BJ (cell line): ENCODE measurements around the gene RASSF4. TPM values are rescaled to one million over a fixed set of nuclear protein-coding genes. Genes with fewer than 3 reads are reported as not detected.

ENCODE experiments used
- CTCF ChIA-PET: fragments of 350-600 bp; formaldehyde crosslinking; extraction: SDS; loops from one replicate; lab custom pipeline; 2021; ENCODE audit warnings: antibody characterized with exemption, inconsistent platforms; lab: Yijun Ruan, JAX
- POLR2A ChIA-PET: fragments of 300-600 bp; sonication (Branson Sonifier 250); formaldehyde crosslinking; extraction: SDS; loops from one replicate; lab custom pipeline; 2021; ENCODE audit warnings: antibody characterized with exemption; lab: Charles Lee
- DNase-seq: peaks from one replicate; pipeline ENCODE4 v3.0.0-alpha.2; 2011; ENCODE audit warnings: low read depth
- H3K27me3 ChIP-seq: 2 replicates; pipeline ENCODE4 v1.6.0; 2011; ENCODE audit warnings: low read length; ENCODE audit not compliant: control insufficient read depth, insufficient read depth
- H3K36me3 ChIP-seq: 2 replicates; pipeline ENCODE4 v1.5.1; 2011; ENCODE audit warnings: low read length; ENCODE audit not compliant: control insufficient read depth, insufficient read depth
- H3K4me3 ChIP-seq: 2 replicates; pipeline ENCODE4 v1.5.1; 2011; ENCODE audit warnings: low read depth, mild to moderate bottlenecking, control low read depth, low read length
- polyA plus RNA-seq: library from polyadenylated mRNA; depleted of rRNA; stranded (reverse); fragments of >200 nt; gene quantifications from 2 replicates; pipeline ENCODE4 v1.2.3, GENCODE V29; 2011
- TF ChIP-seq, protein P1 (sequence below): IDR thresholded peaks from 2 replicates; pipeline ENCODE4 v1.5.1; 2011; ENCODE audit warnings: low read depth, mild to moderate bottlenecking, control low read depth, inconsistent platforms, low read length, moderate library complexity; ENCODE audit not compliant: insufficient read depth

RASSF4 gene
- polyA plus RNA-seq, 1 experiment = 3.9 TPM

DNA sequence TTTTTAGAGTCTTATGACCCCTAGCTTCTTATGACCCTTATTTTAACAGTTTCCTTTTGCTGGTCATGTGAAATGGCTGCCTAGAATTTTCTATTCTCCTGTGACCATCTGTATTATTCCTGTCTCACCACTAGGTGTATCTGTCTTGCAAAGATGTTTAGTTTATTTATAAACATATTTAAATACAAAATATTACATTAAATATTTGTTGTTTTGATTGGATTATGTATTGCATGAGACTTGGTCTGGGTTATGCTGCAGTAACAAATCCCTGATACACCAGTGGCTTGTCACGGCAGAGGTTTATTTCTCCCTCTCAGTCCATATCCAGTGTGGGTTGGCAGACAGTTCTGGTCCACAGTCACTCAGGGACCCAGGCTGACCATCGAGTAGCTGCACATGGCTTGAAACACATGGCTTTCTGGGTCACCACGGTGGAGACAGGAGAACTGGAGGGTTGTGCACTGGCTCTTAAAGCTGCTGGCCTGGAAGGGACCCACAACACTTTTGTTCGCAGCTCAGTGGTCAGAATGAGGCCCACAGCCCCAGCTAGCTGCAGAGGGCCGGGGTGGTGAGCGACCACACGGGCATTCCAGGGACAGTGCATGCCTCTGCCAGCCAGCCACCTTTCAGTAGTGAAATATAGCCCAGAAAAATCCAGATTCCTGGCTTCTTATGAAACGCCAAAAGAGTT, 7.4 kb downstream of the RASSF4 start:
- ChIA-PET CTCF (interaction anchor here (0.8 to 9.8 kb wide), 8 partner anchors 9 to 80 kb away, joined by 3 to 87 read pairs (median 4); partner anchors contain the start of genes DEPP1 and ZNF22), POLR2A (interaction anchor here (0.6 kb wide), 1 partner anchor 36 kb away, joined by 3 read pairs; no protein-coding TSS in a partner anchor)
- TF ChIP-seq, protein P1, sequence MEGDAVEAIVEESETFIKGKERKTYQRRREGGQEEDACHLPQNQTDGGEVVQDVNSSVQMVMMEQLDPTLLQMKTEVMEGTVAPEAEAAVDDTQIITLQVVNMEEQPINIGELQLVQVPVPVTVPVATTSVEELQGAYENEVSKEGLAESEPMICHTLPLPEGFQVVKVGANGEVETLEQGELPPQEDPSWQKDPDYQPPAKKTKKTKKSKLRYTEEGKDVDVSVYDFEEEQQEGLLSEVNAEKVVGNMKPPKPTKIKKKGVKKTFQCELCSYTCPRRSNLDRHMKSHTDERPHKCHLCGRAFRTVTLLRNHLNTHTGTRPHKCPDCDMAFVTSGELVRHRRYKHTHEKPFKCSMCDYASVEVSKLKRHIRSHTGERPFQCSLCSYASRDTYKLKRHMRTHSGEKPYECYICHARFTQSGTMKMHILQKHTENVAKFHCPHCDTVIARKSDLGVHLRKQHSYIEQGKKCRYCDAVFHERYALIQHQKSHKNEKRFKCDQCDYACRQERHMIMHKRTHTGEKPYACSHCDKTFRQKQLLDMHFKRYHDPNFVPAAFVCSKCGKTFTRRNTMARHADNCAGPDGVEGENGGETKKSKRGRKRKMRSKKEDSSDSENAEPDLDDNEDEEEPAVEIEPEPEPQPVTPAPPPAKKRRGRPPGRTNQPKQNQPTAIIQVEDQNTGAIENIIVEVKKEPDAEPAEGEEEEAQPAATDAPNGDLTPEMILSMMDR = 0 out of 2 replicates have a peak, but pooled peaks have one; percentile 17
- no peaks in the 10 kb centered on the region for H3K27me3 ChIP-seq
- H3K36me3 ChIP-seq = no peaks in the 10 kb centered on the region; the same call in 1 of the 2 replicates
- H3K4me3 ChIP-seq = no peak overlapping the region
- no peak for DNase-seq

DNA sequence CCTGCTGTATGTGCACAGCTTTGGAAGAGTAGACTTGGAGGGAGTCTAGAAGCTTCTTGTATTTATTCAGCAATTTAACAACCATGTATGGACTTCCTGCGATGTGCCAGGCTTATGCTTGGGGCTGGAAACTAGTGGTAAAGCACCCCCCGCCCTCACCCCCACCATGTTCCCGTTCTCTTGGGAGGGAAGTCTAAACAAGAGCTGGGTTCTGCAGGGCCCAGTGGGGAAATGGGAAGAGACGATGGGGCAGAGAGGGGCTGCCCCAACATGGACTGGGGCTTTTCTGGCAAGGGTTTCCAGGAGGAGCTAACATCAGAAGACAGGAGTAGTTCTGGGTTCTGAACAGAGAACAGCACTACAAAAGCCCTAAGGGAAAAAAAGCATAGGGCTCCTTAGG, 8.0 kb downstream of the RASSF4 start:
- POLR2A ChIA-PET = no interaction called here
- CTCF ChIA-PET = interaction anchor here (0.8 to 9.8 kb wide), 4 partner anchors 8 to 80 kb away, joined by 3 to 87 read pairs (median 4); partner anchors contain the start of gene DEPP1
- H3K36me3 ChIP-seq = no peaks in the 10 kb centered on the region; the same call in 1 of the 2 replicates

DNA sequence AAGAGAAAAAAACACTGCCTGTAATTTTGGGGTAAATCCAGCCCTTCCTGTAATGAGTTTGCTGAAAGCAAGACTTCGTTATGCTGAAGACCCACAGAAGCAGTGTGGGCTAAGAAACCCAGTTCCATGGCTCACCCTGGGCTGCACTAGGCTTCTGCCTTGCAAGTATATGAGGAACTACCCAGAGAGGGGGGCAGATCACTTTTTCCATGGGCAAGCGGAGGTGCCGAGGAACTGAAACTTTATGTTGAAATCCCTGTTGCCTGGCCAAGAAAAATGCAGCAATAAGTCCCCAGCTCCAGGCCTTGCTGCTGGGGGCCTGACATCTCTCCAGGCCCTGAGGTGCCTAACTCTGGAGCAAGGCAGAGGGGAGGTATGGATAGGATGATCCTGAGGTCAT, 8.5 kb downstream of the RASSF4 start:
- TF ChIP-seq, protein P1 = no peak

More for the DNA sequence above, 8.0 kb downstream of the RASSF4 start:
- TF ChIP-seq, protein P1 = no peak
- DNase-seq = no peak
- H3K4me3 ChIP-seq = no peak overlapping the region
- H3K27me3 ChIP-seq = no peaks in the 10 kb centered on the region

DNA sequence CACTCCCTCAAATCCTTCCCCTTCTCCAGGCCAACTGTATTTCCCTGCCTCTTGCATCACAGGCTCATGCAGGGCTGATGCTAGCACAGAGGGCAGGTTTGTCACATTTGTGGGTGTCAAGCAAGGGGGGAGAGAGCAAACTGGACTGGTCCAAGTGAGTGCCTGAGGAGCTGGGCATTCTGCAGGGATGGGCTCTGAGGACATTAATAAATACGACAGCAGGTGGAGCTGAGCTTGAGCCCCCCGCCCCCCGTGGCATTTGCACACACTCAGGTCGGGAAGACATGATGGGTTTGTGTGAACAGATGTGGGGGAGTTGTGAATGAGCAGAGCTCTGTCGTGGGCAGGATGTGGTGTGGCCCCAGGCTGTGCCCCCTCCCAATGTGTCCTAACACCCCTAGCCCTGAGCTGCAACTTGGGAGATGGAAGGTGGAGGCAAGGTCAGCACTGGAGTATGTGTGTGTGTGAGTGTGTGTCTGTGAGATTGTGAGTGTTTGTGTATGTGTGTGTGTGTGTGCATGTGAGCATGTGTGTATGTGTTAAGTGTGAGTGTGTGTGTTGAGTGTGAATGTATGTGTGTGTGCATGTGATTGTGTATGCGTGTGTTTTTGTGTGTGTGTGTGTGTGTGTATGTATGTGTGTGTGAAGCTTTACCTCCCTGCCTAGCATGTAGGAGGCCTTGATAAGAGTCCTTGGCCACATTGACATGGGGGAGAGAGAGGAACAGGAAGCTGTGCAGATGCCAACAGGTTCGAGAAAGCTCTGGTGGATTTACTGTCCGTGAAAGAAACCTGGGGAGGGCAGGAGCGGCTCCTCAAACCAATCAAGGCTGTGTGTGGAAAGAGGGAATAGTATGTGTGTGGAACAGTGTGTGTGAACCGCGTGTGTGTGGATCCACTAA, 9.1 kb downstream of the RASSF4 start:
- no peaks in the 10 kb centered on the region; the same call in 1 of the 2 replicates for H3K36me3 ChIP-seq
- TF ChIP-seq, protein P1 = no peak
- ChIA-PET CTCF (interaction anchor here (1.2 to 9.8 kb wide), 2 partner anchors 10 to 34 kb away, joined by 3 to 87 read pairs; partner anchors contain the start of gene DEPP1), POLR2A (no interaction called here)
- no peaks in the 10 kb centered on the region for H3K27me3 ChIP-seq
- H3K4me3 ChIP-seq = no peak overlapping the region
- DNase-seq = no peak

More for the DNA sequence above, 8.5 kb downstream of the RASSF4 start:
- Histone ChIP-seq H3K27me3 (no peaks in the 10 kb centered on the region), H3K4me3 (no peak overlapping the region), H3K36me3 (no peaks in the 10 kb centered on the region; the same call in 1 of the 2 replicates)
- POLR2A ChIA-PET = no interaction called here
- CTCF ChIA-PET = interaction anchor here (0.8 to 9.8 kb wide), 4 partner anchors 8 to 79 kb away, joined by 3 to 87 read pairs (median 4); partner anchors contain the start of gene DEPP1
- no peak for DNase-seq
